22Rv1 (cell line): ENCODE data around the gene TNIP2.

ENCODE experiments used
- CTCF ChIP-seq: fragments of 450-650 bp; IDR thresholded peaks from 2 replicates; pipeline ENCODE4 v1.5.1; 2017; ENCODE audit warnings: mild to moderate bottlenecking
- ZFX ChIP-seq: fragments of 450-650 bp; IDR thresholded peaks from 2 replicates; pipeline ENCODE4 v1.6.1; 2017; ENCODE audit warnings: antibody characterized with exemption, borderline replicate concordance

GRCh38 chr4:2696423-2696822 lies 59.7 kb downstream of the TNIP2 start:
- TF ChIP-seq CTCF: no peak
- no peak for TF ChIP-seq ZFX
